ENCODE measurements around the gene ADAM12. TPM values are rescaled to one million over a fixed set of nuclear protein-coding genes. Genes with fewer than 3 reads are reported as not detected.

Gene ADAM12
- total and polyA plus RNA-seq, 4 donors = 0.03 to 0.33 (median 0.19) TPM

- TF ChIP-seq MAX (IDR thresholded peaks at IDR 0.05) (no peak), CTCF (IDR thresholded peaks at IDR 0.05; ENCODE audit: low read depth, low read length, missing input control) (no peak), JUND (IDR thresholded peaks at IDR 0.05) (no peak), SP1 (IDR thresholded peaks at IDR 0.05) (no peak), RAD21 (IDR thresholded peaks at IDR 0.05) (no peak), TAF1 (conservative IDR thresholded peaks at IDR 0.05) (no peak), ATF3 (IDR thresholded peaks at IDR 0.05) (no peak), FOXA1 (IDR thresholded peaks at IDR 0.05) (no peak), ZBTB33 (IDR thresholded peaks at IDR 0.05) (no peak), RXRA (IDR thresholded peaks at IDR 0.05) (no peak)
- TF ChIP-seq, protein P1, sequence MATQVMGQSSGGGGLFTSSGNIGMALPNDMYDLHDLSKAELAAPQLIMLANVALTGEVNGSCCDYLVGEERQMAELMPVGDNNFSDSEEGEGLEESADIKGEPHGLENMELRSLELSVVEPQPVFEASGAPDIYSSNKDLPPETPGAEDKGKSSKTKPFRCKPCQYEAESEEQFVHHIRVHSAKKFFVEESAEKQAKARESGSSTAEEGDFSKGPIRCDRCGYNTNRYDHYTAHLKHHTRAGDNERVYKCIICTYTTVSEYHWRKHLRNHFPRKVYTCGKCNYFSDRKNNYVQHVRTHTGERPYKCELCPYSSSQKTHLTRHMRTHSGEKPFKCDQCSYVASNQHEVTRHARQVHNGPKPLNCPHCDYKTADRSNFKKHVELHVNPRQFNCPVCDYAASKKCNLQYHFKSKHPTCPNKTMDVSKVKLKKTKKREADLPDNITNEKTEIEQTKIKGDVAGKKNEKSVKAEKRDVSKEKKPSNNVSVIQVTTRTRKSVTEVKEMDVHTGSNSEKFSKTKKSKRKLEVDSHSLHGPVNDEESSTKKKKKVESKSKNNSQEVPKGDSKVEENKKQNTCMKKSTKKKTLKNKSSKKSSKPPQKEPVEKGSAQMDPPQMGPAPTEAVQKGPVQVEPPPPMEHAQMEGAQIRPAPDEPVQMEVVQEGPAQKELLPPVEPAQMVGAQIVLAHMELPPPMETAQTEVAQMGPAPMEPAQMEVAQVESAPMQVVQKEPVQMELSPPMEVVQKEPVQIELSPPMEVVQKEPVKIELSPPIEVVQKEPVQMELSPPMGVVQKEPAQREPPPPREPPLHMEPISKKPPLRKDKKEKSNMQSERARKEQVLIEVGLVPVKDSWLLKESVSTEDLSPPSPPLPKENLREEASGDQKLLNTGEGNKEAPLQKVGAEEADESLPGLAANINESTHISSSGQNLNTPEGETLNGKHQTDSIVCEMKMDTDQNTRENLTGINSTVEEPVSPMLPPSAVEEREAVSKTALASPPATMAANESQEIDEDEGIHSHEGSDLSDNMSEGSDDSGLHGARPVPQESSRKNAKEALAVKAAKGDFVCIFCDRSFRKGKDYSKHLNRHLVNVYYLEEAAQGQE (IDR thresholded peaks at IDR 0.05) = no peak
- H3K27ac ChIP-seq (ENCODE audit: low read depth in 1 of 2, low read length in 2 of 2) = no peak overlapping the region
- no peaks in the 10 kb centered on the region for H3K27me3 ChIP-seq (ENCODE audit: control insufficient read depth in 4 of 4, insufficient read depth in 4 of 4, low read length in 3 of 4)
- H3K4me1 ChIP-seq (ENCODE audit: control insufficient read depth in 4 of 4, insufficient read depth in 4 of 4, low read length in 3 of 4) = no peaks in the 10 kb centered on the region
- no peak overlapping the region for H3K9ac ChIP-seq (ENCODE audit: low read depth in 1 of 2, low read length in 2 of 2)
- H3K4me3 ChIP-seq (ENCODE audit: low read depth in 1 of 3, low read length in 3 of 3) = no peak overlapping the region
- no peak for DNase-seq (ENCODE audit: low spot score)
- 76% methylated on average over 3 of the region's 3 CpGs for WGBS
- no peaks in the 10 kb centered on the region for H3K9me3 ChIP-seq (ENCODE audit: control insufficient read depth in 4 of 4, low read length in 3 of 4)
- no peaks in the 10 kb centered on the region for H3K36me3 ChIP-seq (ENCODE audit: control insufficient read depth in 4 of 4, insufficient read depth in 3 of 4, low read depth in 1 of 4, low read length in 3 of 4)
These were observed 326.8 kb downstream of the ADAM12 start for GRCh38 chr10:126061526-126061925.

- Histone ChIP-seq H3K4me1 (ENCODE audit: control insufficient read depth in 4 of 4, insufficient read depth in 4 of 4, low read length in 3 of 4) (no peaks in the 10 kb centered on the region), H3K9me3 (ENCODE audit: control insufficient read depth in 4 of 4, low read length in 3 of 4) (no peaks in the 10 kb centered on the region), H3K27me3 (ENCODE audit: control insufficient read depth in 4 of 4, insufficient read depth in 4 of 4, low read length in 3 of 4) (no peaks in the 10 kb centered on the region), H3K27ac (ENCODE audit: low read depth in 1 of 2, low read length in 2 of 2) (peak overlapping the region; percentile 18 to 25), H3K4me3 (ENCODE audit: low read depth in 1 of 3, low read length in 3 of 3) (no peak overlapping the region), H3K36me3 (ENCODE audit: control insufficient read depth in 4 of 4, insufficient read depth in 3 of 4, low read depth in 1 of 4, low read length in 3 of 4) (no peaks in the 10 kb centered on the region), H3K9ac (ENCODE audit: low read depth in 1 of 2, low read length in 2 of 2) (no peak overlapping the region)
- TF ChIP-seq RXRA (IDR thresholded peaks at IDR 0.05) (peak; percentile 40 to 67), ZBTB33 (IDR thresholded peaks at IDR 0.05) (no peak), RAD21 (IDR thresholded peaks at IDR 0.05) (peak in 1 of 2 donors; percentile 16), ATF3 (IDR thresholded peaks at IDR 0.05) (no peak), NR2F2 (IDR thresholded peaks at IDR 0.05) (peak; percentile 86), TAF1 (conservative IDR thresholded peaks at IDR 0.05) (no peak), GABPA (IDR thresholded peaks at IDR 0.05 in 1 of 2, conservative IDR thresholded peaks at IDR 0.05 in 1 of 2) (no peak), FOXA1 (IDR thresholded peaks at IDR 0.05) (no peak), EGR1 (IDR thresholded peaks at IDR 0.05; ENCODE audit: low read depth in 2 of 2) (no peak)
- TF ChIP-seq, protein P1 (IDR thresholded peaks at IDR 0.05) = no peak
- no peak for DNase-seq (ENCODE audit: low spot score)
- WGBS = 59% methylated on average over 11 of the region's 11 CpGs
These were observed 327.9 kb downstream of the ADAM12 start for GRCh38 chr10:126060261-126060931.

Measured in liver (tissue), 9 donors.